Right forelimb (tissue), 1 donor: ENCODE data around the gene LIG3.
"Not testable (repeated sequence)": the region's sequence is repeated elsewhere in the genome, so short reads cannot be mapped to it uniquely, and the experiment has no call there.

Experiments used
- DNase-seq: peaks from one replicate; pipeline ENCODE4 v3.0.0-alpha.2; 2018

LIG3 gene

GRCh38 chr17:34980353-34980680, at the start of gene LIG3:
Gene LIG3 (plus strand): TSS chr17:34980512. CDS start chr17:34983006, 2,494 bp downstream.
- DNase-seq: peak; percentile 98

GRCh38 chr17:34950780-34951179, 29.5 kb upstream of the LIG3 start:
- DNase-seq: not testable (repeated sequence)

- DNase-seq: no peak
Observed at GRCh38 chr17:34958438-34958837, 21.9 kb upstream of the LIG3 start.

GRCh38 chr17:34961093-34961911, 19.0 kb upstream of the LIG3 start, which contains the start of the genes CCT6B and ZNF830:
Gene CCT6B (minus strand): TSS chr17:34961460. CDS start chr17:34961393, 67 bp downstream.
Gene ZNF830 (plus strand): TSS chr17:34961540. CDS start chr17:34961567, 27 bp downstream.
- DNase-seq: peak; percentile 95

GRCh38 chr17:34974179-34974578, 6.1 kb upstream of the LIG3 start:
- DNase-seq: no peak

GRCh38 chr17:34974794-34975785, 5.2 kb upstream of the LIG3 start:
- DNase-seq: no peak

- DNase-seq: no peak
Observed at GRCh38 chr17:34979153-34979552, 1.2 kb upstream of the LIG3 start.

GRCh38 chr17:34979650-34980352, 511 bp upstream of the LIG3 start:
- DNase-seq: no peak

- DNase-seq: no peak
Observed at GRCh38 chr17:34980681-34981537, 597 bp downstream of the LIG3 start.

GRCh38 chr17:34981538-34982241, 1.4 kb downstream of the LIG3 start:
- no peak for DNase-seq

- no peak for DNase-seq
Observed at GRCh38 chr17:34987232-34987631, 6.9 kb downstream of the LIG3 start.

- no peak for DNase-seq
Observed at GRCh38 chr17:34988644-34989043, 8.3 kb downstream of the LIG3 start.

- no peak for DNase-seq
Observed at GRCh38 chr17:34989473-34989872, 9.2 kb downstream of the LIG3 start.

GRCh38 chr17:34990921-34991365, 10.6 kb downstream of the LIG3 start:
- DNase-seq: no peak

GRCh38 chr17:34991606-34992005, 11.3 kb downstream of the LIG3 start:
- no peak for DNase-seq

GRCh38 chr17:34993031-34993430, 12.7 kb downstream of the LIG3 start:
- no peak for DNase-seq

GRCh38 chr17:34996422-34997285, 16.3 kb downstream of the LIG3 start:
- no peak for DNase-seq

GRCh38 chr17:34997355-34997862, 17.1 kb downstream of the LIG3 start:
- DNase-seq: peak; percentile 70

- no peak for DNase-seq
Observed at GRCh38 chr17:34998205-34998604, 17.9 kb downstream of the LIG3 start.

GRCh38 chr17:34999456-34999855, 19.1 kb downstream of the LIG3 start:
- no peak for DNase-seq
